HUDEP-2 (cell line): Measurements from ENCODE around the gene NKRF.

Source experiments
- DNase-seq, 76 experiments: peaks; one replicate each; lab custom pipeline; 2025; ENCODE audit not compliant: unreplicated experiment in 76 of 76; lab: John Stamatoyannopoulos, UW

NKRF gene

DNA sequence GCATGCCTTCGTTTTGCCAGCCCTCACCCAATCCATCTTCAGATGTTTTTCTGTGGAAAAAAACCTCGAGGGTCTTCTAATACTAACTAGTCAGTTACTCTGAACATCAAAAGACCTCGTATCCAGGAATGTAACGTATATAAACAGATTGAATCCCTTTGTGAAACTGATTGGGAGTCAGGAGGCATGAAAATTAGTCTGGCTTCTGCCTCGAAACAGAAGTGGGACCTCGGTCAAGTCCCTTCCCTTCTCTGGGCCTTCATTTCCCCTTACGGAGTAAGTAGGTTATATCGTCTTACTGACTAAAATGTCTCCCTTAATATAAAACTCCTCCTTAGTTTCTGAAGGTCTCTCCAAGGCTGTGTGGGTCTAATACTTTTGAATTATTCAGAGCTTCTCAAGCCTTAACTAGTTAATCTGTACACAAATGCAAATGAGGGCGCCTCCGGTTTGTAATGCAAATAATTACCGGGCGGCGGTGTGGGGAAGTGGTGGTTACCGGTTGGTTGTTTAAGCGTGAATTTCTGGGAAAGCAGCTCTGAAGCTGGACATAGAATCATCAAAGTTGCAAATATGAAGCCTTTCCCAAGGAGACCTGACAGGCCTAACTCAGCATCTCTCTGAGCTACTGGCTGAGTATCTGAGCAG, 11.4 kb upstream of the NKRF start:
- no peak for DNase-seq

DNA sequence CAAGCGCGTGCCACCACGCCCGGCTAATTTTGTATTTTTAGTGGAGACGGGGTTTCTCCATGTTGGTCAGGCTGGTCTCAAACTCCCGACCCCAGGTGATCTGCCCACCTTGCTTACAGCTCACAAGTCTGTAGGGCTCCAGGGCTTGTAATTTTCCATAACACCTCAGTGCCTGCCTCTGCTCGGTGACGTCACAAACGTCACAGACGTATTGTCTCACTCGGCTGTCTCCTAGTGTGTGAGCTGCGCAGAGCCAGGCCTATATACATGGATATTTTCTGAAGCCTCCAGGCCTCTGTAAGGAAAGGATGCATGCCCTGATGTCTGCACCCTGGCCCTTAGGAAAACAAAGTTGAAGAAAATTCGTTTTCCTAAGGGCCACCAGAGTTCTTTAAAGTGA, 8.6 kb upstream of the NKRF start:
- no peak for DNase-seq

- DNase-seq = no peak
Measured at GRCh38 chrX:119607018-119607389, 780 bp upstream of the NKRF start.

- DNase-seq = peak in 24 of 76 experiments; percentile 0 to 24 (median 6)
Measured at GRCh38 chrX:119605464-119606279, 552 bp downstream of the NKRF start.

GRCh38 chrX:119604766-119605463, 1.3 kb downstream of the NKRF start:
- no peak for DNase-seq

DNA sequence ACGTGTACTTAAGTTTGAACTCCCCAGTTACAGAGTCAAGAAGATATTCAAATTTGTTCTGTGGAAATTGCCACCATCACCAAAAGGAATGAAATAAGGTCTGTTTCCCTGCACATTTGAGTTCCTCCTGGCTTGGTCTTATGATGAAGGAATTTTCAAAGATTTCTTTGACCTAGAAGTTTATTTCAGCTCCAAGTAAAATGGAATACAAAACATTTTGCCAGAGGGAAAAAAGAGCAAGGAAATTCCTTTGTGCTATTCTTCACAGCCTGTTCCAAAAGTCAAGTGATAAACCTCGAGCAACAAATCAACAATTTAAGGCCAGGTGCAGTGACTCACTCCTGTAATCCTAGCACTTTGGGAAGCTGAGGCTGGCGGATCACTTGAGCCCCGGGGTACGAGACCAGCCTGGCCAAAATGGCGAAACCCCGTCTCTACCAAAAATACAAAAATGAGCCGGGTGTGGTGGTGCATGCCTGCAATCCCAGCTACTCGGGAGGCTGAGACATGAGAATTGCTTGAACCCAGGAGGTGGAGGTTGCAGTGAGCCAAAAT, 3.4 kb downstream of the NKRF start:
- no peak for DNase-seq

DNA sequence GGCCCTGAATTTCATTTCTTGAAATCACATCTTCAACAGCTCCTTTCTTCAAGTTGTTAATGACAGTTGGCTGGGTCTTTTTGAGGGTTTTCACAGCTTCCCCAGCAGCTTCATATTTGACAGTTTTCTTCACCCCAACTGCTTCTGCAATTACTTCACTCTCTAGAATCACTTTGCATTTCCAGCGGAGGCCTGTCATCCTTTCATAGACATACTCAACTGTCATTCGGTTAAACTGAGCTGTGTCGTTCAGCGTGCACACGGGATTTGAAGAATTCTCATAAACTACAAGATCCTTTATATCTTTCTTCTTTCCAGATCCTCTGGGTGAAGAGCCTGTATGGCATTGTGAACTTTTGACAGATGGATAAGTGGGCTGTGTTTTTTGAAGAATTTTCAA, 16.4 kb downstream of the NKRF start:
- no peak for DNase-seq

- DNase-seq = no peak
Measured at GRCh38 chrX:119583431-119584059, 22.7 kb downstream of the NKRF start.

DNA sequence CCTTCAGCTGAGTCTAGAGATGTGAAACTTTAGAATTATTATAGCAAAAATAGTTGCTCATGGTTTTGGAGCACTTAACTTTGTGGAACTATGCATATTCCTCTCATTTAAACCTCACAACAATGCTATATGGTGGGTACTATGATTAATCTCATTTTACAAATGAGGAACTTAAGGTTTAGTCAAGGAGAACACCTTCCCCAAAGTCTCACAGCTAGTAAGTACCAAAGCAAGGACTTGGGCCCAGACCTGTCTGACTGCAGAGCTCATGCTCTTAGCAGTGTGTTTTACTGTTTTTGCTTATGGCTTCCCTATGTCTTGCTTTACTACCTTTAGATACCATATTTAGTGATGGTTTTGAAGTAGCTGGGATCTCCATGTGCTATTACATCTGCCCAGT, 26.8 kb downstream of the NKRF start:
- DNase-seq = no peak

GRCh38 chrX:119574394-119575266, 31.6 kb downstream of the NKRF start, which contains the start of gene UBE2A:
UBE2A (plus strand) TSS chrX:119574563; CDS start chrX:119574712, 149 bp downstream.
- peak in 75 of 76 experiments; percentile 1 to 82 (median 64) for DNase-seq

GRCh38 chrX:119573840-119574393, 32.3 kb downstream of the NKRF start:
- peak in 3 of 76 experiments; percentile 1 to 7 (median 3) for DNase-seq

GRCh38 chrX:119573222-119573621, 33.0 kb downstream of the NKRF start:
- DNase-seq = no peak

- DNase-seq = no peak
Measured at GRCh38 chrX:119570351-119570835, 35.8 kb downstream of the NKRF start.

DNA sequence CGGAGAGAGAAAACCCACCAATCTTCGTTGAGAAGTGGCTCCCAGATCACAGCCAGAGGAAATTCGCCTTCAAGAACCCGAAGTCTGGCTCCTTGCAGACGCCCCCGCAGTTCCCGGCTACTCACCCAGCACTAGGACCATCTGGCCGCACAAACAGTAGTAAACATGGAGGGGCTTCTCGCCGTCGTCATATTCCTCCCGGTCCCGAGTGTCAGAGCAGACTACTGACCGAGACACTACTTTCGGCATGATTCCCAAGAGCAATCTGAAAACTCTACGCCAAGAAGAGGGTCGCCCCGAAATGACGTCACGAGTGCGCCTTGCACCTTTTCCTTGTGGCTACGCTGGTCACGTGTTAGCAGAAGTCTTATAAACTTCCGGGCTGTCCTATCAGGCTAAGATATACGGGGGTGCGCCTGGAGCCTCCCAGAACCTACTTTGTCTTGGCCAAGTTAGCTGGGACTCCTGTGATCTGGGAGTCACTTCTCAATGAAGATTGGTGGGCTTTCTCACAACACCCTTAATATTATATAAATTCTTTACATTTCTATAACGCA, 41.0 kb downstream of the NKRF start, which contains the start of gene STEEP1:
Gene STEEP1, minus strand, starts transcription at position 303 of the 557 bp plus-strand sequence. Its CDS starts 54 bp downstream, at position 249.
- peak; percentile 2 to 87 (median 71) for DNase-seq

- DNase-seq = no peak
Measured at GRCh38 chrX:119552508-119552907, 53.7 kb downstream of the NKRF start.

DNA sequence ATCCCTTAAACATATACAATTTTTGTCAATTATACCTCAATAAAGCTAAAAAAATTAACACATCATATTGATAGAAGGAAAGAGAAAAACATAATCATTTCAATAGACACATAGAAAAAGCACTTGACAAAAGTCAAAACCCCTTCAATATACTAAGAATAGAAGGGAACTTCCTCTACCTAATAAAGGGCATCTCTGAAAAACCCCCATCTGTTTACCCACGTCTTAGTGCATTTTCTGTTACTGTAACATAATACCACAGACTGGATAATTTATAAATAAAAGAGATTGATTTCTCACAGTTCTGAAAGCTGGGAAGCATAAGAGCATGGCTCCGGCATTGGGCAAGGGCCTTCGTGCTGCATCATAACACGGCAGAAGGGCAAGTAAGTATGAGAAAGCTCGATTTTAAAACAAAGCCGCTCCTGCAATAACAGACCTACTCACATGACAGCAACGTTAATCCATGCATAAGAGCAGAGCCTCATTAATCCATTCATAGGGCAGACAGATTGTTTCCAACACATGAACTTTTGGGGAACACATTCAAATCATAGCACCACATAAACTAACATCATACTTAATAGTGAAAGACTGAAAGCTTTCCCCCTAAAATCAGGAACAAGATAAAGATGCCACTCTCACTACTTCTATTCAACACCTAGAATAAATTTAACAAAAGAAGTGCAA, 56.8 kb downstream of the NKRF start:
- no peak for DNase-seq

DNA sequence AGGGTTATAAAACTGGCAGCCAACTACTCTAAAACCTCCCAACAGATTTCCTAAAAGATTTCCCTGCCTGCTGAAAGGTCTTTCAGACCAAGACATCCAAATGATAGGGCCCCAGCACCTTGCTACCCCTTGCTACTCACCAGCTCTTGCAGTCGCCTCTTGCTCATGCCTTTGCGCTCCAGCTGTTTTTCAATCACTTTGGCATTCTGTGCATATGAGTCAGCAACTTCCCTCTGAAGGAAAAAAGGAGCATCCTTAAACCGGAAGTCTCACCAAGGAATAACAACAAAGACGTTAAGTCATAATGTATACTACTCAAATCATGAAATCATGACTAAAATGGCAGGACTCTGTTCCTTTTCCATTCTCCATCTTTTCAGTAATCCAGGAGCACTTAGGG, 65.0 kb downstream of the NKRF start:
- no peak for DNase-seq

GRCh38 chrX:119539872-119540271, 66.4 kb downstream of the NKRF start:
- no peak for DNase-seq
